K562 (cell line): ENCODE data around the gene RPLP2. TPM values are rescaled to one million over a fixed set of nuclear protein-coding genes. Genes with fewer than 3 reads are reported as not detected.

Source experiments
- FOXJ2 ChIP-seq: fragments of 200-800 bp; sonication (Bioruptor generic); IDR thresholded peaks from 2 replicates; pipeline ENCODE4 v1.6.1; 2016; ENCODE audit warnings: missing genetic modification characterization, missing compliant biosample characterization
- GTF2A2 ChIP-seq: IDR thresholded peaks from 2 replicates; pipeline ENCODE4 v1.6.1; 2016; ENCODE audit warnings: mild to moderate bottlenecking, missing genetic modification characterization, missing compliant biosample characterization
- ILK ChIP-seq: fragments of 450-650 bp; IDR thresholded peaks from 2 replicates; pipeline ENCODE4 v1.6.1; 2016; ENCODE audit warnings: missing genetic modification characterization, low read depth, mild to moderate bottlenecking, missing compliant biosample characterization, moderate library complexity, borderline replicate concordance
- LARP7 ChIP-seq: fragments of 450-650 bp; IDR thresholded peaks from 2 replicates; pipeline ENCODE4 v1.6.1; 2016
- STAT5B ChIP-seq: fragments of 250-450 bp; sonication (Bioruptor Pico); IDR thresholded peaks from 2 replicates; pipeline ENCODE4 v1.8.0; 2021; ENCODE audit warnings: mild to moderate bottlenecking, inconsistent platforms
- ZNF57 ChIP-seq: fragments of 450-650 bp; formaldehyde crosslinking; IDR thresholded peaks from 2 replicates; pipeline ENCODE4 v1.4.0; 2020; ENCODE audit warnings: mild to moderate bottlenecking, moderate library complexity
- ZNF699 ChIP-seq: fragments of 250-450 bp; sonication (Bioruptor Pico); IDR thresholded peaks from 2 replicates; pipeline ENCODE4 v1.8.0; 2021; ENCODE audit warnings: mild to moderate bottlenecking, moderate library complexity; ENCODE audit not compliant: insufficient replicate concordance
- ZNF785 ChIP-seq: fragments of 250-450 bp; sonication (Bioruptor Pico); IDR thresholded peaks from 2 replicates; pipeline ENCODE4 v1.4.0; 2020; ENCODE audit warnings: mild to moderate bottlenecking
- polyA plus RNA-seq, 8 experiments: library from polyadenylated mRNA; depleted of rRNA in 4 of 8; stranded (reverse) in 5 of 8; unstranded in 3 of 8; fragments of >200 nt; fragmentation: Nextera tagmentation in 2 of 8; fragmentation: Illumina TruSeq in 1 of 8; extraction: Ambion mirVana in 2 of 8; extraction: Trizol in 1 of 8; gene quantifications; 2 replicates each; pipeline versions ENCODE4 v1.2.1 to v1.2.3, GENCODE V29; 2011 to 2014; ENCODE audit warnings: inconsistent platforms in 1 of 8, missing spikeins in 1 of 8
- total RNA-seq, 7 experiments: library from RNA; depleted of rRNA in 6 of 7; stranded (reverse); fragments of >200 nt in 6 of 7; fragmentation: Illumina TruSeq in 2 of 7; extraction: Trizol in 2 of 7; gene quantifications; 2 replicates each; pipeline versions ENCODE4 v1.2.1 to v1.2.3, GENCODE V29; 2011 to 2021; ENCODE audit warnings: low replicate concordance in 1 of 7
- TF ChIP-seq, protein P1 (sequence below): IDR thresholded peaks from 2 replicates; pipeline ENCODE4 v1.6.1; 2011; ENCODE audit warnings: borderline replicate concordance, low read depth, mild to moderate bottlenecking, moderate library complexity, low read length; ENCODE audit not compliant: insufficient read depth, poor library complexity, severe bottlenecking
- TF ChIP-seq, protein P2 (sequence below): fragments of 450-650 bp; IDR thresholded peaks from 2 replicates; pipeline ENCODE4 v1.6.1; 2016; ENCODE audit warnings: low read depth
- TF ChIP-seq, protein P3 (sequence below): fragments of 250-450 bp; sonication (Bioruptor Pico); IDR thresholded peaks from 2 replicates; pipeline ENCODE4 v1.9.0; 2021; ENCODE audit warnings: mild to moderate bottlenecking
- TF ChIP-seq, protein P4 (sequence below): conservative IDR thresholded peaks from 2 replicates; pipeline ENCODE4 v1.6.1; 2011; ENCODE audit warnings: low read depth, mild to moderate bottlenecking, low read length; ENCODE audit not compliant: control insufficient read depth

The RPLP2 gene
- total and polyA plus RNA-seq, 9 of the 15 experiments (the other 6 are each of a cell fraction or from before 2014, with no cell fraction given), result 528 to 3,807 (median 1,633) TPM

DNA sequence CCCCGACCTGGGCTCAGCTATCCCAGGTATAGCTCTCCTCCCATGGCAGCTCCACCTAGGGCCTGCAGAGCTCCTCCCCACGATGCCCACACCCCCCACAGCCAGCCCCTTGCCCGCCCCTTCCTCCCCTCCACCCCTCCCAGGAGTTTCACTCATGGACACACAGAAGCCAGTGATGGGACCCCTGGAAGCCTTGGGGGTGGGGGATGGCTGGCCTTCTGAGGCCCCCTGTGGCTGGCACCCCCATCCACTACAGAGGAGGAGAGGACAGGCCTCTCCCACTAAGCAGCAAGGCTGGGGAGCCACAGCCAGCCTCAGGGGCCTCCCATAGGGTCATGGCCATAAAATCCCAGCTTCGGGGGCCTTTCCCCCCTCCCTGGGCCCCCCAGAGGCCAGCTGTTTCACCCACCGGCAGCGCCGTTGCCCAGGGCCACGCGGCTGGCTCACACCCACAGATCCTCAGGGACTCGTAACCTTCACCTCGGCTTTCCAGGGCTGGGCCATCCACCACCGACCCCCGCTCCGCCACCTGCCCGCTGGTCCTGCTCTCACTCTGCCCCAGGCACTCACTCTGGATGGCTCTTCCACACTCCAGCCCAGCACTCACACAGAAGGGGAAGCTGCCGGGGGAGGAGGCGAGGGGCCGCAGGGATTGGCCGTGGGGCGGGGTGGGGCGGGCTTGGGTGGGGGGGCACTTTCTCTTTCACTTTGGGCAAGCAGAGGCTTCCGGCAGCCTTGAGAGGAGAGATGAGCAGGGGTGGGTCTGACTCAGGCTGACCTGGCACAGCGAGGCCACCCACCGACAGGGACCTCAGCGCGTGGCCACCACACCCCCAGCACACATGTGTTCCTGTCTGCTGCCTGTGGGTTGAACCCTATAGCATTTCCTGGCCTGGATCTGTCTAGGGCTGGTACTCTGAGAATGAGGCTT is 13.9 kb upstream of the RPLP2 start (continued):
- TF ChIP-seq, protein P1, sequence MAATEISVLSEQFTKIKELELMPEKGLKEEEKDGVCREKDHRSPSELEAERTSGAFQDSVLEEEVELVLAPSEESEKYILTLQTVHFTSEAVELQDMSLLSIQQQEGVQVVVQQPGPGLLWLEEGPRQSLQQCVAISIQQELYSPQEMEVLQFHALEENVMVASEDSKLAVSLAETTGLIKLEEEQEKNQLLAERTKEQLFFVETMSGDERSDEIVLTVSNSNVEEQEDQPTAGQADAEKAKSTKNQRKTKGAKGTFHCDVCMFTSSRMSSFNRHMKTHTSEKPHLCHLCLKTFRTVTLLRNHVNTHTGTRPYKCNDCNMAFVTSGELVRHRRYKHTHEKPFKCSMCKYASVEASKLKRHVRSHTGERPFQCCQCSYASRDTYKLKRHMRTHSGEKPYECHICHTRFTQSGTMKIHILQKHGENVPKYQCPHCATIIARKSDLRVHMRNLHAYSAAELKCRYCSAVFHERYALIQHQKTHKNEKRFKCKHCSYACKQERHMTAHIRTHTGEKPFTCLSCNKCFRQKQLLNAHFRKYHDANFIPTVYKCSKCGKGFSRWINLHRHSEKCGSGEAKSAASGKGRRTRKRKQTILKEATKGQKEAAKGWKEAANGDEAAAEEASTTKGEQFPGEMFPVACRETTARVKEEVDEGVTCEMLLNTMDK, result no peak
- TF ChIP-seq, protein P2, sequence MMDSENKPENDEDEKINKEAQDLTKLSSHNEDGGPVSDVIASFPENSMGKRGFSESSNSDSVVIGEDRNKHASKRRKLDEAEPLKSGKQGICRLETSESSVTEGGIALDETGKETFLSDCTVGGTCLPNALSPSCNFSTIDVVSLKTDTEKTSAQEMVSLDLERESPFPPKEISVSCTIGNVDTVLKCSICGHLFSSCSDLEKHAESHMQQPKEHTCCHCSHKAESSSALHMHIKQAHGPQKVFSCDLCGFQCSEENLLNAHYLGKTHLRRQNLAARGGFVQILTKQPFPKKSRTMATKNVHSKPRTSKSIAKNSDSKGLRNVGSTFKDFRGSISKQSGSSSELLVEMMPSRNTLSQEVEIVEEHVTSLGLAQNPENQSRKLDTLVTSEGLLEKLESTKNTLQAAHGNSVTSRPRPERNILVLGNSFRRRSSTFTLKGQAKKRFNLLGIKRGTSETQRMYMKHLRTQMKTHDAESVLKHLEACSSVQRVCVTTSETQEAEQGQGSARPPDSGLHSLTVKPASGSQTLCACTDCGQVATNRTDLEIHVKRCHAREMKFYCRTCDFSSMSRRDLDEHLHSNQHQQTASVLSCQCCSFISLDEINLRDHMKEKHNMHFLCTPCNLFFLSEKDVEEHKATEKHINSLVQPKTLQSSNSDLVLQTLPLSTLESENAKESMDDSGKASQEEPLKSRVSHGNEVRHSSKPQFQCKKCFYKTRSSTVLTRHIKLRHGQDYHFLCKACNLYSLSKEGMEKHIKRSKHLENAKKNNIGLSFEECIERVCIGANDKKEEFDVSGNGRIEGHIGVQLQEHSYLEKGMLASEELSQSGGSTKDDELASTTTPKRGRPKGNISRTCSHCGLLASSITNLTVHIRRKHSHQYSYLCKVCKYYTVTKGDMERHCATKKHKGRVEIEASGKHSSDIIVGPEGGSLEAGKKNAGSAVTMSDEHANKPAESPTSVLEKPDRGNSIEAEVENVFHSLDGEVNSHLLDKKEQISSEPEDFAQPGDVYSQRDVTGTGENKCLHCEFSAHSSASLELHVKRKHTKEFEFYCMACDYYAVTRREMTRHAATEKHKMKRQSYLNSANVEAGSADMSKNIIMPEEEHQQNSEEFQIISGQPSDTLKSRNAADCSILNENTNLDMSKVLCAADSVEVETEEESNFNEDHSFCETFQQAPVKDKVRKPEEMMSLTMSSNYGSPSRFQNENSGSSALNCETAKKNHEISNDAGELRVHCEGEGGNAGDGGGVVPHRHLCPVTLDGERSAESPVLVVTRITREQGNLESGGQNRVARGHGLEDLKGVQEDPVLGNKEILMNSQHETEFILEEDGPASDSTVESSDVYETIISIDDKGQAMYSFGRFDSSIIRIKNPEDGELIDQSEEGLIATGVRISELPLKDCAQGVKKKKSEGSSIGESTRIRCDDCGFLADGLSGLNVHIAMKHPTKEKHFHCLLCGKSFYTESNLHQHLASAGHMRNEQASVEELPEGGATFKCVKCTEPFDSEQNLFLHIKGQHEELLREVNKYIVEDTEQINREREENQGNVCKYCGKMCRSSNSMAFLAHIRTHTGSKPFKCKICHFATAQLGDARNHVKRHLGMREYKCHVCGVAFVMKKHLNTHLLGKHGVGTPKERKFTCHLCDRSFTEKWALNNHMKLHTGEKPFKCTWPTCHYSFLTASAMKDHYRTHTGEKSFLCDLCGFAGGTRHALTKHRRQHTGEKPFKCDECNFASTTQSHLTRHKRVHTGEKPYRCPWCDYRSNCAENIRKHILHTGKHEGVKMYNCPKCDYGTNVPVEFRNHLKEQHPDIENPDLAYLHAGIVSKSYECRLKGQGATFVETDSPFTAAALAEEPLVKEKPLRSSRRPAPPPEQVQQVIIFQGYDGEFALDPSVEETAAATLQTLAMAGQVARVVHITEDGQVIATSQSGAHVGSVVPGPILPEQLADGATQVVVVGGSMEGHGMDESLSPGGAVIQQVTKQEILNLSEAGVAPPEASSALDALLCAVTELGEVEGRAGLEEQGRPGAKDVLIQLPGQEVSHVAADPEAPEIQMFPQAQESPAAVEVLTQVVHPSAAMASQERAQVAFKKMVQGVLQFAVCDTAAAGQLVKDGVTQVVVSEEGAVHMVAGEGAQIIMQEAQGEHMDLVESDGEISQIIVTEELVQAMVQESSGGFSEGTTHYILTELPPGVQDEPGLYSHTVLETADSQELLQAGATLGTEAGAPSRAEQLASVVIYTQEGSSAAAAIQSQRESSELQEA, result no peak
- TF ChIP-seq, protein P3, sequence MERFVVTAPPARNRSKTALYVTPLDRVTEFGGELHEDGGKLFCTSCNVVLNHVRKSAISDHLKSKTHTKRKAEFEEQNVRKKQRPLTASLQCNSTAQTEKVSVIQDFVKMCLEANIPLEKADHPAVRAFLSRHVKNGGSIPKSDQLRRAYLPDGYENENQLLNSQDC (CRISPR knock-in tag), result no peak
- TF ChIP-seq, protein P4, sequence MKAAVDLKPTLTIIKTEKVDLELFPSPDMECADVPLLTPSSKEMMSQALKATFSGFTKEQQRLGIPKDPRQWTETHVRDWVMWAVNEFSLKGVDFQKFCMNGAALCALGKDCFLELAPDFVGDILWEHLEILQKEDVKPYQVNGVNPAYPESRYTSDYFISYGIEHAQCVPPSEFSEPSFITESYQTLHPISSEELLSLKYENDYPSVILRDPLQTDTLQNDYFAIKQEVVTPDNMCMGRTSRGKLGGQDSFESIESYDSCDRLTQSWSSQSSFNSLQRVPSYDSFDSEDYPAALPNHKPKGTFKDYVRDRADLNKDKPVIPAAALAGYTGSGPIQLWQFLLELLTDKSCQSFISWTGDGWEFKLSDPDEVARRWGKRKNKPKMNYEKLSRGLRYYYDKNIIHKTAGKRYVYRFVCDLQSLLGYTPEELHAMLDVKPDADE, result no peak; the same call in 1 of the 2 replicates
- no peak for TF ChIP-seq ZNF699
- no peak for TF ChIP-seq LARP7
- no peak for TF ChIP-seq STAT5B (CRISPR knock-in tag)
- no peak for TF ChIP-seq ZNF785 (CRISPR knock-in tag)
- TF ChIP-seq FOXJ2 (tag), result no peak
- TF ChIP-seq ZNF57, result no peak
- no peak for TF ChIP-seq ILK (tag)
- TF ChIP-seq GTF2A2, result no peak
